PC-9 (cell line): ENCODE data around the gene CTDSP1. TPM values are rescaled to one million over a fixed set of nuclear protein-coding genes. Genes with fewer than 3 reads are reported as not detected.

Experiments used
- BruUV-seq: library from RNA; stranded (reverse); fragments of 400-500 nt; replicated peaks from 2 replicates; lab custom pipeline; 2021; lab: Mats Ljungman, UMichigan
- CTCF ChIA-PET: fragments of 300-600 bp; sonication (Branson Sonifier 250); formaldehyde crosslinking; loops from one replicate; lab custom pipeline; 2022; ENCODE audit warnings: antibody characterized with exemption; lab: Charles Lee
- POLR2A ChIA-PET: fragments of 300-600 bp; sonication (Branson Sonifier 250); formaldehyde crosslinking; loops from one replicate; lab custom pipeline; 2022; ENCODE audit warnings: antibody characterized with exemption; ENCODE audit not compliant: unreplicated experiment; lab: Charles Lee
- DNase-seq, 2 experiments: peaks; one replicate each; pipeline versions ENCODE4 v3.0.0 to v3.0.0-alpha.2; 2015 to 2022; ENCODE audit warnings: mixed read lengths in 1 of 2
- H2AFZ ChIP-seq: fragments of 200-600 bp; sonication (generic); 2 replicates; pipeline ENCODE4 v1.8.1; 2017; ENCODE audit warnings: antibody characterized with exemption
- H3F3A ChIP-seq: fragments of 200-600 bp; sonication (generic); 2 replicates; pipeline ENCODE4 v1.8.1; 2017; ENCODE audit warnings: antibody characterized with exemption, mild to moderate bottlenecking, low read depth; ENCODE audit not compliant: insufficient read depth
- H3K27ac ChIP-seq: fragments of 200-600 bp; sonication (generic); 2 replicates; pipeline ENCODE4 v1.6.1; 2016; ENCODE audit warnings: mixed run types
- H3K27me3 ChIP-seq: fragments of 200-600 bp; sonication (generic); 2 replicates; pipeline ENCODE4 v1.6.1; 2016; ENCODE audit warnings: low read depth, mixed run types; ENCODE audit not compliant: insufficient read depth
- H3K36me3 ChIP-seq: fragments of 200-600 bp; sonication (generic); 2 replicates; pipeline ENCODE4 v1.6.1; 2016; ENCODE audit warnings: low read depth, mixed run types
- H3K4me1 ChIP-seq: fragments of 200-600 bp; sonication (generic); replicated peaks from 2 replicates; pipeline ENCODE4 v1.6.1; 2016; ENCODE audit warnings: mixed run types; ENCODE audit not compliant: insufficient read depth
- H3K4me2 ChIP-seq: fragments of 200-600 bp; sonication (generic); 2 replicates; pipeline ENCODE4 v1.6.1; 2017; ENCODE audit warnings: mixed run types
- H3K4me3 ChIP-seq: fragments of 200-600 bp; sonication (generic); 2 replicates; pipeline ENCODE4 v1.6.1; 2016; ENCODE audit warnings: mixed run types
- H3K79me2 ChIP-seq: fragments of 200-600 bp; sonication (generic); 2 replicates; pipeline ENCODE4 v1.6.1; 2017; ENCODE audit warnings: low read depth, mixed run types
- H3K9me2 ChIP-seq: fragments of 200-600 bp; sonication (generic); 2 replicates; pipeline ENCODE4 v1.8.1; 2017; ENCODE audit warnings: mild to moderate bottlenecking; ENCODE audit not compliant: insufficient read depth
- H3K9me3 ChIP-seq: fragments of 200-600 bp; sonication (generic); 2 replicates; pipeline ENCODE4 v1.8.1; 2016; ENCODE audit warnings: low read depth; ENCODE audit not compliant: insufficient read depth
- H4K20me1 ChIP-seq: fragments of 200-600 bp; sonication (generic); 2 replicates; pipeline ENCODE4 v1.8.1; 2017; ENCODE audit not compliant: insufficient read depth
- CTCF ChIP-seq: fragments of 200-600 bp; sonication (generic); conservative IDR thresholded peaks from 2 replicates; pipeline ENCODE4 v1.6.1; 2017; ENCODE audit warnings: mixed run types, antibody characterized with exemption, mild to moderate bottlenecking, moderate library complexity
- EZH2 ChIP-seq: fragments of 200-600 bp; sonication (generic); IDR thresholded peaks from 2 replicates; pipeline ENCODE4 v1.8.0; 2017; ENCODE audit warnings: antibody characterized with exemption, low read depth
- intact Hi-C: fragments of 100-400 bp; cut with micrococcal nuclease; formaldehyde crosslinking; loops from one replicate; pipeline ENCODE4 v1.10.0; 2022; ENCODE audit not compliant: unreplicated experiment
- total RNA-seq: library from RNA; stranded (reverse); gene quantifications from 2 replicates; pipeline ENCODE4 v1.2.3, GENCODE V29; 2021

The CTDSP1 gene
- total RNA-seq, 1 experiment from 2014 or later, result 61.8 TPM

- H2AFZ ChIP-seq, result peak overlapping the region; percentile 84
- peak overlapping the region; percentile 79 for H3K4me2 ChIP-seq
- ChIA-PET CTCF (interaction anchor here (1.0 kb wide), 1 partner anchor 11 kb away, joined by 3 read pairs; the partner anchor contains the start of gene CATIP), POLR2A (no interaction called here)
- H4K20me1 ChIP-seq, result no peaks in the 10 kb centered on the region
- no TSS peak for BruUV-seq
- H3F3A ChIP-seq, result peaks cover 11% of the 10 kb centered on the region
- intact Hi-C loops, result no loop called here
- peak; percentile 68 to 86 for DNase-seq
- no peaks in the 10 kb centered on the region; the same call in 1 of the 2 replicates for H3K4me1 ChIP-seq
- H3K9me2 ChIP-seq, result no peaks in the 10 kb centered on the region
- no peaks in the 10 kb centered on the region for H3K79me2 ChIP-seq
- H3K27ac ChIP-seq, result peak overlapping the region; percentile 51
- TF ChIP-seq CTCF, result no peak
- no peak for TF ChIP-seq EZH2
- H3K27me3 ChIP-seq, result no peaks in the 10 kb centered on the region
- no peaks in the 10 kb centered on the region for H3K36me3 ChIP-seq
- no peaks in the 10 kb centered on the region for H3K9me3 ChIP-seq
- H3K4me3 ChIP-seq, result peak overlapping the region; percentile 62
Measured at GRCh38 chr2:218367415-218368149, 32.1 kb upstream of the CTDSP1 start.

GRCh38 chr2:218368150-218368528, 31.5 kb upstream of the CTDSP1 start:
- peak overlapping the region; percentile 84 for H2AFZ ChIP-seq
- H3K27me3 ChIP-seq, result no peaks in the 10 kb centered on the region
- H3K4me3 ChIP-seq, result peak overlapping the region; percentile 62
- no peak for DNase-seq
- H4K20me1 ChIP-seq, result no peaks in the 10 kb centered on the region
- ChIA-PET CTCF (interaction anchor here (1.0 kb wide), 1 partner anchor 12 kb away, joined by 3 read pairs; the partner anchor contains the start of gene CATIP), POLR2A (no interaction called here)
- H3K79me2 ChIP-seq, result no peaks in the 10 kb centered on the region
- no peaks in the 10 kb centered on the region for H3K9me3 ChIP-seq
- H3K27ac ChIP-seq, result 0 out of 2 replicates have a peak overlapping the region, but pooled peaks have one; percentile 51
- H3K36me3 ChIP-seq, result no peaks in the 10 kb centered on the region
- H3K9me2 ChIP-seq, result no peaks in the 10 kb centered on the region
- TSS peak; percentile 94 for BruUV-seq
- H3K4me1 ChIP-seq, result no peaks in the 10 kb centered on the region; the same call in 1 of the 2 replicates
- intact Hi-C loops, result no loop called here
- TF ChIP-seq EZH2, result no peak
- no peak for TF ChIP-seq CTCF
- H3K4me2 ChIP-seq, result peak overlapping the region; percentile 79
- H3F3A ChIP-seq, result peaks cover 11% of the 10 kb centered on the region

GRCh38 chr2:218368621-218369153, 31.0 kb upstream of the CTDSP1 start:
- no peak for DNase-seq
- Histone ChIP-seq H3K9me3 (no peaks in the 10 kb centered on the region), H3K79me2 (no peaks in the 10 kb centered on the region), H3F3A (peaks cover 11% of the 10 kb centered on the region), H3K4me1 (no peaks in the 10 kb centered on the region; the same call in 1 of the 2 replicates), H3K27ac (no peak overlapping the region), H3K4me2 (no peak overlapping the region), H3K36me3 (no peaks in the 10 kb centered on the region), H3K4me3 (no peak overlapping the region), H3K9me2 (no peaks in the 10 kb centered on the region), H2AFZ (no peak overlapping the region), H4K20me1 (no peaks in the 10 kb centered on the region), H3K27me3 (no peaks in the 10 kb centered on the region)
- intact Hi-C loops, result no loop called here
- POLR2A ChIA-PET, result interaction anchor here (0.6 kb wide), 1 partner anchor 528 kb away, joined by 4 read pairs; no protein-coding TSS in a partner anchor
- CTCF ChIA-PET, result no interaction called here
- BruUV-seq, result no TSS peak
- TF ChIP-seq CTCF (no peak), EZH2 (no peak)
